Type B pancreatic cell (in vitro differentiated cells): ENCODE results near the gene TMEM139. TPM values are rescaled to one million over a fixed set of nuclear protein-coding genes. Genes with fewer than 3 reads are reported as not detected.
A peak's percentile ranks its signal among the peaks of the same experiment; 100 is the strongest.

Experiments used
- DNase-seq: peaks from one replicate; pipeline ENCODE4 v3.0.0; 2021; ENCODE audit warnings: mixed read lengths; ENCODE audit not compliant: unreplicated experiment; ENCODE audit errors: extremely low spot score
- H3K27ac Mint-ChIP-seq: 2 replicates; pipeline ENCODE4 v1.8.0; 2021; ENCODE audit warnings: mild to moderate bottlenecking, mixed read lengths
- H3K27me3 Mint-ChIP-seq: 2 replicates; pipeline ENCODE4 v1.8.0; 2021; ENCODE audit warnings: mixed read lengths
- H3K36me3 Mint-ChIP-seq: 2 replicates; pipeline ENCODE4 v1.8.0; 2021; ENCODE audit warnings: mixed read lengths
- H3K4me1 Mint-ChIP-seq: one replicate; pipeline ENCODE4 v1.8.0; 2021; ENCODE audit warnings: mixed read lengths; ENCODE audit not compliant: unreplicated experiment
- H3K4me3 Mint-ChIP-seq: 2 replicates; pipeline ENCODE4 v1.8.0; 2021; ENCODE audit warnings: mild to moderate bottlenecking, mixed read lengths
- H3K9me3 Mint-ChIP-seq: 2 replicates; pipeline ENCODE4 v1.8.0; 2021; ENCODE audit warnings: mixed read lengths
- CTCF ChIP-seq: fragments of 200-600 bp; sonication (generic); conservative IDR thresholded peaks from 2 replicates; pipeline ENCODE4 v1.5.0; 2021; ENCODE audit warnings: antibody characterized with exemption, mild to moderate bottlenecking
- total RNA-seq: library from RNA; stranded (reverse); gene quantifications from 2 replicates; pipeline ENCODE4 v1.2.1, GENCODE V29; 2021; ENCODE audit warnings: low replicate concordance

Gene TMEM139
- total RNA-seq, 1 donor from 2014 or later = 2.6 TPM

GRCh38 chr7:143280160-143280559 is 4.6 kb upstream of the TMEM139 start:
- Mint-ChIP-seq H3K36me3 (no peaks in the 10 kb centered on the region), H3K27me3 (no peaks in the 10 kb centered on the region), H3K27ac (peak overlapping the region; percentile 77), H3K9me3 (no peaks in the 10 kb centered on the region), H3K4me3 (peak overlapping the region; percentile 9), H3K4me1 (peaks cover 27% of the 10 kb centered on the region)
- DNase-seq = no peak
- TF ChIP-seq CTCF = no peak

DNA sequence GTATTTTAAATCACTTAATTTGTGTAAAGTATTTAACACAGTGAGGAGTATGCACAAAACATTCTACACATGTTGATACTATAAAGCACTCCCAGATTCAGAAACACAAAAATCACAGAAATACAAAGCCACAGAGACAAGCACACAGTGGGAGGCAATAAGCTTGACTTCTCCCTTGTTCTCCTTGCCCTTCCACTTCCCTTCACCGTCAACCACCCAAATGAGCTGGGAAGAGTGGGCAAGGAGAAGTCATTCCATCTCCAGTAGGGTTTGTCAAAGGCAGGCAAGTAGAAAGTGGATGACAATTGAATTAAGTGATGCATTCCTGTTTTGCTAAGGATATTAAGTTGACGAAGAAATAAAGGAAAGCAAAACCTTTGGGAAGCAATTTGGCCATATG is 4.2 kb upstream of the TMEM139 start:
- Mint-ChIP-seq H3K36me3 (no peaks in the 10 kb centered on the region), H3K27ac (peak overlapping the region; percentile 77), H3K9me3 (no peaks in the 10 kb centered on the region), H3K4me1 (peaks cover 27% of the 10 kb centered on the region), H3K4me3 (no peak overlapping the region), H3K27me3 (no peaks in the 10 kb centered on the region)
- no peak for DNase-seq
- TF ChIP-seq CTCF = no peak

DNA sequence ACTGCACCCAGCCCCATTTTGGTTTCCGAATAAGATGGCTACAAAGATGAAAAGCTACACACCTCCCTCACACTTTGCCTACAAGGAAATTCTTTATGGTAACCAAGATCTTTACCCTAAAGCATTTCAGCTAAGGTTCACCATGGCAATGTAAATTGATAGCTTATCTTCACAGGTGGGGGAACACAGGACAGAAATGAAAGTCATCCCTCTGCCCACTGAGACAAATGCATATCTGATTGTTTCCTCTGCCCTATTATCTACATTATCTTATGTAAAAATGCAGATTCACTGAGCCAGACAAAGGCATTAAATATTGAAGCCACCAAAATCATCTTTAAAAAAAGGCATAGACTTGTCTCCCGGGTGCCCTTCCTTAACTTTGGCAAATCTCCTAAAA is 3.2 kb upstream of the TMEM139 start:
- TF ChIP-seq CTCF = no peak
- Mint-ChIP-seq H3K4me1 (peaks cover 27% of the 10 kb centered on the region), H3K36me3 (no peaks in the 10 kb centered on the region), H3K27ac (no peak overlapping the region), H3K9me3 (no peaks in the 10 kb centered on the region), H3K4me3 (no peak overlapping the region), H3K27me3 (no peaks in the 10 kb centered on the region)
- no peak for DNase-seq

DNA sequence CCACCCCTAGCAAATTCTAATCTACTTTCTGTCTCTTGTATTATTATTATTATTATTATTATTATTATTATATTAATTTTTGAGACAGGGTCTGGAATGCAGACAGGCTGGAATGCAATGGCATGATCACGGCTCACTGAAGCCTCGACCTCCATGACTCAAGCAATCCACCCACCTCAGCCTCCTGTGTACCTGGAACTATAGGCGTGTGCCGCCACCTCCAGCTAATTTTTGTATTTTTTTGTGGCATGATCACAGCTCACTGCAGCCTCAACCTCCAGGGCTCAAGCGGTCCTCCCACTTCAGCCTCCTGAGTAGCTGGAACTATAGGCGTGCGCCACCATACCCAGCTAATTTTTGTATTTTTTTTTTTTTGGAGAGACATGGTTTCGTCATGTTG is 2.6 kb upstream of the TMEM139 start:
- peaks cover 27% of the 10 kb centered on the region for H3K4me1 Mint-ChIP-seq
- H3K27me3 Mint-ChIP-seq = no peaks in the 10 kb centered on the region
- no peak for TF ChIP-seq CTCF
- no peaks in the 10 kb centered on the region for H3K36me3 Mint-ChIP-seq
- H3K4me3 Mint-ChIP-seq = no peak overlapping the region
- no peak for DNase-seq
- H3K27ac Mint-ChIP-seq = no peak overlapping the region
- H3K9me3 Mint-ChIP-seq = no peaks in the 10 kb centered on the region

DNA sequence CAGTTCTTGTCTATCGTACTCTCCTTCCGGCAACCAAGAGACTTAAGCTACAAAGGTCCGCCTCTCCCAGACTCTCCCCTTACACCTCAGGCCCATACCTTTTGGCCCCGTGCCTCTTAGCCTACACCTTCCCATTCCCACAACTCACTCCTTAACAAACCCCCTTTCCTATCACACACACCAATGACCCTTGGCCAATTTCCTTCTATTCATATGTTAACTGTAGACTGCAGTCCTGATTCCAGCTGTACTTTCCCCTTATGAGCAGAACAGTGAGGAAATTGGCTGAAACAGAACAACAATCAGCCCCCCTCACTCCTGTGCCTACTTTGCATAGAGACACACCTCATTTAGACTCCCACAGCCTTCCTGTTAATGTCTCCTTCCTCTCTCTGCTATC is 1.4 kb upstream of the TMEM139 start:
- Mint-ChIP-seq H3K27me3 (no peaks in the 10 kb centered on the region), H3K36me3 (peaks cover 4% of the 10 kb centered on the region), H3K27ac (no peak overlapping the region), H3K4me3 (no peak overlapping the region), H3K4me1 (peaks cover 32% of the 10 kb centered on the region), H3K9me3 (peaks cover 5% of the 10 kb centered on the region)
- TF ChIP-seq CTCF = no peak
- DNase-seq = no peak

DNA sequence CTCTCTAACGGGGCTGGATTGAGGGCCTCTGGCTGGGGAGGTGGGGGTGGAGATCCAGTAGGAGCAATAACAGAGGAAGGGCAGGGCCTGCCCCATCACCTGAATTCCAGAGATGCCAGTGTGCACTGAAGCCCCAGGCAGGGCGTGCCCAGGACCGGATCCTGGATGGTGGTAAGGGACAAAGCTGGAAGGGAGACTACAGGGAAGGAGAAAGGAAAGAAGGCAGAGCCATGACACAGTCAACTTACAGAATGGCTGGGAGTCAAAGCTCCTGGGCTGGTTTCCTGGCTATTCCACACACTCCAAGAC is 666 bp downstream of the TMEM139 start:
- Mint-ChIP-seq H3K4me3 (peak overlapping the region; percentile 48), H3K36me3 (peaks cover 4% of the 10 kb centered on the region), H3K27me3 (no peaks in the 10 kb centered on the region), H3K27ac (peak overlapping the region; percentile 62), H3K4me1 (peaks cover 29% of the 10 kb centered on the region), H3K9me3 (peaks cover 5% of the 10 kb centered on the region)
- DNase-seq = no peak
- TF ChIP-seq CTCF = no peak
